Tibial nerve (tissue), 4 donors: Measurements from ENCODE around the gene DEGS1.

Experiments
- CTCF ChIP-seq, 5 experiments: fragments of 200-600 bp in 3 of 5; fragments of 450-650 bp in 2 of 5; sonication (generic) in 3 of 5; IDR thresholded peaks; one replicate each; pipeline ENCODE4 v1.5.1; 2016 to 2019; ENCODE audit warnings: antibody characterized with exemption in 5 of 5, mild to moderate bottlenecking in 3 of 5, moderate library complexity in 2 of 5
- EP300 ChIP-seq, 2 donors: sonication (generic); formaldehyde crosslinking; IDR thresholded peaks; one replicate each; pipeline ENCODE4 v1.6.1; 2017; ENCODE audit warnings: antibody characterized with exemption in 2 of 2, mild to moderate bottlenecking in 1 of 2
- POLR2A ChIP-seq, 2 donors: fragments of 450-650 bp; IDR thresholded peaks; one replicate each; pipeline ENCODE4 v1.6.1; 2017; ENCODE audit warnings: antibody characterized with exemption in 2 of 2, mild to moderate bottlenecking in 2 of 2, moderate library complexity in 2 of 2

- no peak for TF ChIP-seq CTCF (IDR thresholded peaks at IDR 0.05)
- TF ChIP-seq EP300 (IDR thresholded peaks at IDR 0.05), result no peak
- TF ChIP-seq POLR2A (IDR thresholded peaks at IDR 0.05), result no peak
Measured at GRCh38 chr1:224196813-224197600, 14.0 kb downstream of the DEGS1 start.
